Femur (tissue), 1 donor: Measurements from ENCODE around the gene CDCP1.

Experiments used
- DNase-seq: peaks from one replicate; pipeline ENCODE4 v3.0.0-alpha.2; 2017

CDCP1 gene

GRCh38 chr3:45106874-45107273, 39.3 kb downstream of the CDCP1 start:
- no peak for DNase-seq

- peak; percentile 55 for DNase-seq
Observed at GRCh38 chr3:45105855-45106671, 40.1 kb downstream of the CDCP1 start.

GRCh38 chr3:45104715-45105711, 41.2 kb downstream of the CDCP1 start:
- DNase-seq = no peak

GRCh38 chr3:45103753-45104714, 42.1 kb downstream of the CDCP1 start:
- DNase-seq = no peak

GRCh38 chr3:45103334-45103733, 42.8 kb downstream of the CDCP1 start:
- DNase-seq = no peak

GRCh38 chr3:45100981-45101407, 45.2 kb downstream of the CDCP1 start:
- DNase-seq = no peak

- DNase-seq = no peak
Observed at GRCh38 chr3:45098310-45098709, 47.9 kb downstream of the CDCP1 start.

- DNase-seq = no peak
Observed at GRCh38 chr3:45097296-45097883, 48.8 kb downstream of the CDCP1 start.

- DNase-seq = no peak
Observed at GRCh38 chr3:45095916-45096526, 50.2 kb downstream of the CDCP1 start.

- no peak for DNase-seq
Observed at GRCh38 chr3:45093176-45093575, 53.0 kb downstream of the CDCP1 start.

GRCh38 chr3:45092132-45093031, 53.8 kb downstream of the CDCP1 start:
- no peak for DNase-seq

- no peak for DNase-seq
Observed at GRCh38 chr3:45090855-45091254, 55.3 kb downstream of the CDCP1 start.

GRCh38 chr3:45088543-45089358, 57.4 kb downstream of the CDCP1 start:
- DNase-seq = no peak

GRCh38 chr3:45087155-45087554, 59.0 kb downstream of the CDCP1 start:
- DNase-seq = no peak

- no peak for DNase-seq
Observed at GRCh38 chr3:45084820-45085816, 61.1 kb downstream of the CDCP1 start.

- no peak for DNase-seq
Observed at GRCh38 chr3:45084361-45084760, 61.8 kb downstream of the CDCP1 start.

- DNase-seq = no peak
Observed at GRCh38 chr3:45083023-45083422, 63.2 kb downstream of the CDCP1 start.

GRCh38 chr3:45082142-45082538, 64.0 kb downstream of the CDCP1 start:
- DNase-seq = no peak
